Stimulated activated CD8-positive, alpha-beta memory T cell treated with anti-CD3 and anti-CD28 coated beads, Interleukin-7, amount 100 ng/mL, for 4 hours (primary cell): ENCODE data around the gene RGS11.

ENCODE experiments used
- DNase-seq, 2 donors: peaks; one replicate each; pipeline ENCODE4 v3.0.0-alpha.2; 2020; ENCODE audit warnings: low read depth in 2 of 2

RGS11 gene

DNA sequence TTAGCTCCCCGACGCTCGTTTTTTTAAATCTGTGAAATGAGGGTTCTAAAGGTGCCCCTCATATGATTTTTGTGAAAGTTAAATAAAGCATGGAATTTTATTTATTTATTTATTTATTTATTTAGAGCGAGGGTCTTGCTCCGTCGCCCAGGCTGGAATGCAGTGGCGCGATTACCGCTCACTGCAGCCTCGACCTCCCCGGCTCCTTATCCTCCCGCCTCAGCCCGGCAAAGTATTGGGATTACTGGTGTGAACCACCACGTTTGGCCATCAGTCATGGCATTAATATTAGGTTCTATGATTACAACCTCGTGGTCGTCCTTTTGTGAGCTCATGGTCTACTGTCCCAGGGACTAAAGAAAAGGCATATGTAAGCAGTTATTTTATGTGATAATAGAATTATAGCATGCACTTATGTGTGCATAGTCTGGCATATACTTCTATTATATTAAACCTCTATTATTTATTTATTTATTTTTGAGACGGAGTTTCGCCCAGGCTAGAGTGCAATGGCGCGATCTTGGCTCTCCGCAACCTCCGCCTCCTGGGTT, 45.9 kb downstream of the RGS11 start:
- DNase-seq, result no peak

DNA sequence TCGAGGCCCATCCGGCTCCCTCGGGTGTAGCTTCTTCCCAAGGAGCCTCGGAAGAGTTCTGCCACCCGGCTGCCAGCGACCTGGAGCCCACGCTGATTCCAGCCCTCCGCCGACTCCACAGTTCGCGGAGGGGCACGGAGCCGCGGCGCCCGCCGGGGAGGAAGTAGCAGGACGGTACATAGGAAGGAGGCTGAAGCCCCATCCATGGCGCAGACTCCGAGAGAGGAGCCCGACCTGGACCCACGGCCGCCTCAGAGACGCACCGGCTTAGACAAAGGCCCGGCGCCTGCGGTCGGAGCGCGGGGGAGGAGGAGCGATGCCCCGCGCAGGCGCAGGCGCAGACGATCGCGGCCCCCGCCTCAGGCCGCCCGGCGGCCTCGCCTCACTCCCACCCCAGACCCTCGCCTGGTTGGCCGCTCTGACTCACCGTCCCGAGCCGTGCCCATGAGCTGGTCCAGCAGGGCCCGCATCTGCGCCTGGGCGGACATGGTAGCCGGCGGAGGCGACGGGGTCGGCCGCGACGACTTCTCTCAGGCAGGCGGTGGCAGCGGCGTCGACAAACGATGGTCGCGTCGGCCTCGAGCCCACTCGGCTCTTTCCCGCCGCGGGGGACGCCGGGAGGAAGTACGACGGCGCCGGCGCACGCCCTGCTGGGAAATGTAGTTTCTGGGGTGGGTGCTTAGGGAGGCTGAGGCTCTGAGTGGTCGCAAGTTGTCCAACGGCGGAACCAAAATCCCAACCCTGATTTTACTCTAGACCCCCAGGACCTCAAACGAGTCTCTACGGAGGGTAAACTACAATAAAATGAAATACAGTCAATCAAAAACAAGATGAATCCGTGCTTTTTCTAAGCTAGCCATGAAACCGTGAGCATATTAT, 46.7 kb downstream of the RGS11 start, which contains the start of gene LUC7L:
Gene LUC7L (minus strand): TSS at position 598 of the 879 bp plus-strand sequence. CDS start 110 bp downstream, at position 488.
- DNase-seq, result peak; percentile 73 to 82

DNA sequence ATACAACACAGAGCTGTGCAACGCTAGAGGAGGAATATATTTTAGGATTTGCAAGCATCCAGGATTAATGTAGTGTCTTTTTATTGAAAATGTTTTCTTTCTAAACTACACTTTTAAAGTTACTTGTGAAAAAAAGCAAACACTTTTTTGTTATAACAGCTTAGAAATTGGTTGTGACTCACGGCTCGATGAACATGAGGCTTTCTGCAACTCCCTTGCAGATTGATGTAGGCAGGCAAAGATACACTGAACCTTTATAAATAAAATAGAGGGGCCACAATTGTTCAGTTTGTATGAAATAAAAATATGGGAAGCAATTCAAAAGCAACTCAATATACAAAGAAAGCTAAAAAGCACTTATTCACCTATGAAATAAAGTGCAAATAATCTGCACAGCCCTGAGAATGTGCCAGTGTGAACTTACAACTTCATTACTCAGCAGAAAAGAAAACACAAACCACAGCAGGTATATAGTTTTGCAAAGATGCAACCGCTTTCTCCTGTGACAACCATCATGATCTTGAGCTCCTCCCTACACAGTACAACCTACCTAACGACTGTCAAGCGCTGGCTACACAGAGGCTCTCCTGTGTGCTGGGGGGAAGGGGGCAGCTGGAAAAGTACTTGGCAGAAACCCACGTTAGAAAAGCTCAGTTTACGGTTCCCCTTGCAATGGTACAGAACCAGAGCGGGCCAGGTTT, 47.4 kb downstream of the RGS11 start:
- no peak for DNase-seq

DNA sequence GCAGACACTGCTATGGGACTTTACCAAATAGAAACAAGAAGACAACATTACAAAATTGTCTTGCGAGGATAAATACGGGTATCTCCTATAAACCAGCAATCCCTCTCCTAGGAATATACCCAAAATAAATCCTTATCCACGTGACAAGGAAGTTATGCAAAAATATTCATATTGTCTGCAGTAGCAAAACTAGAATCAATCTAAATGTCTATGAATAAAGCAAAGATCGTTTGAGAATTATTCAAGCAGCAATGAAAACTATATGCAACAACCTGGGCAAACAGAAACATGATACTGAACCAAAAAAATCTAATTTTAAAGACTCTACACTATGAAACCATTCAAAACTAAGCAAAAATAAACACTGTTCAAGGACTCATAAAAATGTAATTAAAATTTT, 55.7 kb downstream of the RGS11 start:
- no peak for DNase-seq
